B cell (primary cell): ENCODE results near the gene HS3ST2. TPM values are rescaled to one million over a fixed set of nuclear protein-coding genes. Genes with fewer than 3 reads are reported as not detected.

ENCODE experiments used
- ATAC-seq: fragments of 200-7000 bp; cut with Tn5 transposase; one replicate; pipeline ENCODE4 v1.10.0; 2021; ENCODE audit warnings: low read depth, mild to moderate bottlenecking, moderate number of reproducible peaks, moderate library complexity
- CTCF ChIA-PET: fragments of 350-600 bp; sonication (Branson Sonifier 250); formaldehyde crosslinking; loops from one replicate; lab custom pipeline; 2021; ENCODE audit warnings: antibody characterized with exemption, inconsistent platforms; lab: Charles Lee
- POLR2A ChIA-PET: fragments of 350-600 bp; sonication (Branson Sonifier 250); formaldehyde crosslinking; loops from one replicate; lab custom pipeline; 2021; ENCODE audit warnings: antibody characterized with exemption; lab: Charles Lee
- DNase-seq: peaks from one replicate; pipeline ENCODE4 v3.0.0; 2013
- H2AFZ ChIP-seq: 2 replicates; pipeline ENCODE4 v1.6.1; 2012; ENCODE audit warnings: mild to moderate bottlenecking, low read depth, low read length; ENCODE audit not compliant: insufficient read depth, poor library complexity, severe bottlenecking
- H3K27ac ChIP-seq, 2 donors: 1 replicate in 1 of 2; 2 replicates in 1 of 2; pipeline ENCODE4 v1.5.1; 2012 to 2013; ENCODE audit warnings: low read length in 2 of 2, mild to moderate bottlenecking in 2 of 2, moderate library complexity in 1 of 2
- H3K27me3 ChIP-seq, 4 experiments: fragments of 200-600 bp in 1 of 4; sonication (generic) in 1 of 4; replicated peaks in 1 of 4; 1 replicate in 2 of 4; 2 replicates in 2 of 4; pipeline versions ENCODE4 v1.6.1 to v1.7.0; 2013 to 2016; ENCODE audit warnings: low read length in 3 of 4, mild to moderate bottlenecking in 2 of 4, mixed read lengths in 1 of 4, moderate library complexity in 1 of 4; ENCODE audit not compliant: insufficient read depth in 4 of 4, control insufficient read depth in 3 of 4; ENCODE audit errors: control extremely low read depth in 1 of 4
- H3K36me3 ChIP-seq, 2 experiments: replicated peaks in 1 of 2; 1 replicate in 1 of 2; 2 replicates in 1 of 2; pipeline versions ENCODE4 v1.6.1 to v1.7.1; 2013; ENCODE audit warnings: low read length in 1 of 2; ENCODE audit not compliant: insufficient read depth in 2 of 2, control insufficient read depth in 1 of 2; ENCODE audit errors: control extremely low read depth in 1 of 2, extremely low read depth in 1 of 2
- H3K4me1 ChIP-seq, 2 donors: fragments of 200-600 bp in 1 of 2; sonication (generic) in 1 of 2; 1 replicate in 1 of 2; 2 replicates in 1 of 2; pipeline versions ENCODE4 v1.5.1 to v1.6.1; 2013 to 2017; ENCODE audit warnings: low read length in 2 of 2; ENCODE audit not compliant: control insufficient read depth in 2 of 2, insufficient read depth in 2 of 2
- H3K4me2 ChIP-seq: replicated peaks from 2 replicates; pipeline ENCODE3; 2012; ENCODE audit warnings: mild to moderate bottlenecking, low read depth, low read length; ENCODE audit not compliant: poor library complexity, severe bottlenecking
- H3K4me3 ChIP-seq, 5 experiments: fragments of 200-600 bp in 1 of 5; sonication (generic) in 1 of 5; 1 replicate in 3 of 5; 2 replicates in 2 of 5; pipeline versions ENCODE4 v1.5.1 to v1.7.0; 2011 to 2016; ENCODE audit warnings: low read length in 4 of 5, mild to moderate bottlenecking in 4 of 5, low read depth in 2 of 5, control low read depth in 1 of 5, moderate library complexity in 1 of 5; ENCODE audit not compliant: insufficient read depth in 1 of 5; ENCODE audit errors: control extremely low read depth in 1 of 5, extremely low read depth in 1 of 5
- H3K79me2 ChIP-seq: fragments of 200-600 bp; sonication (generic); one replicate; pipeline ENCODE4 v1.6.0; 2016; ENCODE audit warnings: low read length; ENCODE audit not compliant: control insufficient read depth, insufficient read depth
- H3K9ac ChIP-seq: fragments of 200-600 bp; sonication (generic); 2 replicates; pipeline ENCODE4 v1.6.1; 2017; ENCODE audit warnings: mild to moderate bottlenecking, low read length, moderate library complexity
- H3K9me3 ChIP-seq, 3 donors: one replicate each; pipeline versions ENCODE4 v1.6.1 to v1.7.1; 2013; ENCODE audit warnings: low read length in 2 of 3; ENCODE audit not compliant: control insufficient read depth in 2 of 3, insufficient read depth in 1 of 3; ENCODE audit errors: control extremely low read depth in 1 of 3
- H4K20me1 ChIP-seq: 2 replicates; pipeline ENCODE4 v1.6.0; 2012; ENCODE audit warnings: mild to moderate bottlenecking, low read length; ENCODE audit not compliant: insufficient read depth, control insufficient read depth, poor library complexity, severe bottlenecking
- H3K27ac Mint-ChIP-seq: one replicate; pipeline ENCODE4 v1.8.0; 2021; ENCODE audit warnings: mixed read lengths
- H3K27me3 Mint-ChIP-seq: one replicate; pipeline ENCODE4 v1.8.0; 2021; ENCODE audit warnings: mixed read lengths
- H3K4me1 Mint-ChIP-seq: one replicate; pipeline ENCODE4 v1.8.0; 2021; ENCODE audit warnings: mixed read lengths
- H3K4me3 Mint-ChIP-seq: one replicate; pipeline ENCODE4 v1.8.0; 2021; ENCODE audit warnings: mixed read lengths
- H3K9me3 Mint-ChIP-seq: one replicate; pipeline ENCODE4 v1.8.0; 2022; ENCODE audit warnings: mixed read lengths; ENCODE audit not compliant: insufficient read depth
- CTCF ChIP-seq: fragments of 200-600 bp; IDR thresholded peaks from one replicate; pipeline ENCODE4 v1.8.0; 2022; ENCODE audit warnings: antibody characterized with exemption, mild to moderate bottlenecking
- EZH2 ChIP-seq: IDR thresholded peaks from 2 replicates; pipeline ENCODE4 v1.6.1; 2012; ENCODE audit warnings: borderline replicate concordance, low read depth, mild to moderate bottlenecking, moderate library complexity, low read length; ENCODE audit not compliant: insufficient read depth, poor library complexity, severe bottlenecking
- WGBS: methylation state at CpG from one replicate; pipeline ENCODE4 v1.1.5; 2013; ENCODE audit warnings: missing lambda C conversion rate; ENCODE audit not compliant: insufficient coverage; 5-methylcytosine and 5-hydroxymethylcytosine counted together
- intact Hi-C: fragments of 100-400 bp; cut with micrococcal nuclease; formaldehyde crosslinking; loops from one replicate; pipeline ENCODE4 v1.10.0; 2022
- polyA plus RNA-seq: library from polyadenylated mRNA; depleted of rRNA; stranded (reverse); fragments of >200 nt; gene quantifications from 2 replicates; pipeline ENCODE4 v1.2.3, GENCODE V29; 2012
- total RNA-seq, 2 donors: library from RNA; stranded (reverse); fragments of 120-200 nt in 1 of 2; gene quantifications; 1 replicate in 1 of 2; 2 replicates in 1 of 2; pipeline versions ENCODE4 v1.2.3 to v1.2.4, GENCODE V29; 2013 to 2022

The HS3ST2 gene
- total and polyA plus RNA-seq, 2 donors (not counting 1 experiment from before 2014, with no cell fraction given): not detected

GRCh38 chr16:22786284-22786683 lies 27.7 kb upstream of the HS3ST2 start:
- ATAC-seq (no peak), DNase-seq (no peak)
- H3K27me3 Mint-ChIP-seq: peaks cover 20% of the 10 kb centered on the region
- H3K9ac ChIP-seq: no peak overlapping the region
- no peak overlapping the region for H3K27ac ChIP-seq
- no peaks in the 10 kb centered on the region for H4K20me1 ChIP-seq
- H3K4me3 ChIP-seq: no peak overlapping the region
- no peak overlapping the region for H3K4me3 Mint-ChIP-seq
- no peaks in the 10 kb centered on the region for H3K36me3 ChIP-seq
- H3K27ac Mint-ChIP-seq: no peak overlapping the region
- TF ChIP-seq CTCF: no peak
- TF ChIP-seq EZH2: no peak
- H2AFZ ChIP-seq: no peak overlapping the region
- POLR2A ChIA-PET: no interaction called here
- H3K9me3 ChIP-seq: no peaks in the 10 kb centered on the region
- no peaks in the 10 kb centered on the region for H3K79me2 ChIP-seq
- H3K4me1 Mint-ChIP-seq: no peaks in the 10 kb centered on the region
- CTCF ChIA-PET: no interaction called here
- H3K4me1 ChIP-seq: no peaks in the 10 kb centered on the region
- H3K27me3 ChIP-seq: peaks cover 0 to 4% (median 0%) of the 10 kb centered on the region in 4 experiments
- H3K9me3 Mint-ChIP-seq: no peaks in the 10 kb centered on the region
- no peak overlapping the region for H3K4me2 ChIP-seq
- intact Hi-C loops: no loop called here
- 91% methylated on average over 2 of the region's 2 CpGs for WGBS

- no peaks in the 10 kb centered on the region for H3K9me3 Mint-ChIP-seq
- no peaks in the 10 kb centered on the region for H4K20me1 ChIP-seq
- no peak overlapping the region for H2AFZ ChIP-seq
- no peaks in the 10 kb centered on the region for H3K4me1 ChIP-seq
- H3K27ac ChIP-seq: no peak overlapping the region
- ChIA-PET CTCF (no interaction called here), POLR2A (no interaction called here)
- no peak overlapping the region for H3K4me2 ChIP-seq
- intact Hi-C loops: no loop called here
- H3K27me3 ChIP-seq: peaks cover 0 to 4% (median 0%) of the 10 kb centered on the region in 4 experiments
- H3K9ac ChIP-seq: no peak overlapping the region
- no peaks in the 10 kb centered on the region for H3K79me2 ChIP-seq
- WGBS: no CpG with 5 or more reads among the region's 4 CpGs
- no peak overlapping the region for H3K4me3 ChIP-seq
- no peaks in the 10 kb centered on the region for H3K4me1 Mint-ChIP-seq
- DNase-seq (no peak), ATAC-seq (no peak)
- no peaks in the 10 kb centered on the region for H3K36me3 ChIP-seq
- no peak for TF ChIP-seq EZH2
- TF ChIP-seq CTCF: no peak
- H3K4me3 Mint-ChIP-seq: no peak overlapping the region
- H3K9me3 ChIP-seq: no peaks in the 10 kb centered on the region
- H3K27me3 Mint-ChIP-seq: peaks cover 23% of the 10 kb centered on the region
- H3K27ac Mint-ChIP-seq: no peak overlapping the region
Observed at GRCh38 chr16:22786691-22787090, 27.3 kb upstream of the HS3ST2 start.
